Measurements from ENCODE around the gene JARID2. TPM values are rescaled to one million over a fixed set of nuclear protein-coding genes. Genes with fewer than 3 reads are reported as not detected.

JARID2 gene
- total RNA-seq, 6 experiments from 2014 or later = 2.5 to 3.9 (median 3.0) TPM

- H3K27me3 ChIP-seq = no peaks in the 10 kb centered on the region
- H3K36me3 ChIP-seq = no peaks in the 10 kb centered on the region
- no peak overlapping the region for H3K4me3 ChIP-seq
- DNase-seq = no peak
- no peak overlapping the region for H3K27ac ChIP-seq
- no peaks in the 10 kb centered on the region for H3K9me3 ChIP-seq
- no peak for ATAC-seq
- no peak for TF ChIP-seq CTCF (IDR thresholded peaks at IDR 0.05)
- 95% methylated on average over 2 of the region's 2 CpGs for WGBS (ENCODE audit: insufficient coverage, low coverage, low lambda C conversion rate, missing lambda C conversion rate)
- no peaks in the 10 kb centered on the region for H3K4me1 ChIP-seq
- intact Hi-C loops (cut with DNase I) = no loop called here
These were observed 3.4 kb upstream of the JARID2 start for GRCh38 chr6:15242503-15242902.

DNA sequence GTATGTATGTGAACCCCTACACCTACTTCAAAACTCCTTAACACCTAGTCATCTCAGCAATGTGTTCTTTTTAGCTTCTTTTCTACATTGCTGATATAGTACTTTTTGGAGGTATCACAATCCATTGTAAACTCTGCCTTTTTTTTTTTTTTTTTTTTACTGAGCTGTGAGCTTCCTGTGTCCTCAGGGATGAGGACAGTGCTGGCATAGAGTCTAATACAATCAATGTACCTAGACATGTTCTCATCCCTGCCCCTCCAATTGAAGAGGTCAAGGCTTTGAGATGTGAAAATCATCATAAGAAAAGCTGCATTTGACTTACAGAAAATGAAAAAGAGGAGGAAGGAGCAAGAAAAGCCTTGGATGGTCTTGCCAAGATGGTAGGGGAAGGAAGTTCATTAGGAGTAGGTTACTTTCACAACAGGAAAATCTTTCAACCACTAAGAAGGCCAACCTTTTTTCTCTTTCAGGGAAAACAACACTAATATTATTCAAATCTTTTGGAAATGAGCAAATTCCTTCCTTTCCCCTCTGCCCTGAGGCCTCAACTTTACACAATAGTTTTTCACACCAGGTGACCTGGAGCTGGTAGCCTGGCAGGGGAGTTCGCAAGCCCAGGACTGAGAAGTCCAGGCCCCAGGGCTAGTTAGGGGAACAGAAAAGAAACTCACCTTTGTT, 2.8 kb upstream of the JARID2 start:
- H3K27ac ChIP-seq = no peak overlapping the region
- no peak overlapping the region for H3K4me3 ChIP-seq
- no peaks in the 10 kb centered on the region for H3K9me3 ChIP-seq
- intact Hi-C loops (cut with DNase I) = no loop called here
- H3K36me3 ChIP-seq = no peaks in the 10 kb centered on the region
- no peak for DNase-seq
- 88% methylated on average over 1 of the region's 1 CpG for WGBS (ENCODE audit: insufficient coverage, low coverage, low lambda C conversion rate, missing lambda C conversion rate)
- no peak for ATAC-seq
- no peaks in the 10 kb centered on the region for H3K27me3 ChIP-seq
- H3K4me1 ChIP-seq = no peaks in the 10 kb centered on the region
- TF ChIP-seq POLR2A (IDR thresholded peaks at IDR 0.05) (no peak), CTCF (IDR thresholded peaks at IDR 0.05) (no peak)

- WGBS (ENCODE audit: insufficient coverage, low coverage, low lambda C conversion rate, missing lambda C conversion rate) = 72% methylated on average over 25 of the region's 27 CpGs
- intact Hi-C loops (cut with DNase I) = no loop called here
- ATAC-seq (no peak), DNase-seq (no peak)
- Histone ChIP-seq H3K27me3 (no peaks in the 10 kb centered on the region), H3K4me1 (peaks cover 0 to 3% (median 0%) of the 10 kb centered on the region in 4 donors), H3K27ac (peak overlapping the region; percentile 97 to 99 (median 98)), H3K4me3 (peak overlapping the region; percentile 81 to 89 (median 84)), H3K9me3 (no peaks in the 10 kb centered on the region), H3K36me3 (no peaks in the 10 kb centered on the region)
- TF ChIP-seq POLR2A (IDR thresholded peaks at IDR 0.05) (no peak), CTCF (IDR thresholded peaks at IDR 0.05) (no peak)
These were observed 1.8 kb upstream of the JARID2 start for GRCh38 chr6:15243910-15244619.

DNA sequence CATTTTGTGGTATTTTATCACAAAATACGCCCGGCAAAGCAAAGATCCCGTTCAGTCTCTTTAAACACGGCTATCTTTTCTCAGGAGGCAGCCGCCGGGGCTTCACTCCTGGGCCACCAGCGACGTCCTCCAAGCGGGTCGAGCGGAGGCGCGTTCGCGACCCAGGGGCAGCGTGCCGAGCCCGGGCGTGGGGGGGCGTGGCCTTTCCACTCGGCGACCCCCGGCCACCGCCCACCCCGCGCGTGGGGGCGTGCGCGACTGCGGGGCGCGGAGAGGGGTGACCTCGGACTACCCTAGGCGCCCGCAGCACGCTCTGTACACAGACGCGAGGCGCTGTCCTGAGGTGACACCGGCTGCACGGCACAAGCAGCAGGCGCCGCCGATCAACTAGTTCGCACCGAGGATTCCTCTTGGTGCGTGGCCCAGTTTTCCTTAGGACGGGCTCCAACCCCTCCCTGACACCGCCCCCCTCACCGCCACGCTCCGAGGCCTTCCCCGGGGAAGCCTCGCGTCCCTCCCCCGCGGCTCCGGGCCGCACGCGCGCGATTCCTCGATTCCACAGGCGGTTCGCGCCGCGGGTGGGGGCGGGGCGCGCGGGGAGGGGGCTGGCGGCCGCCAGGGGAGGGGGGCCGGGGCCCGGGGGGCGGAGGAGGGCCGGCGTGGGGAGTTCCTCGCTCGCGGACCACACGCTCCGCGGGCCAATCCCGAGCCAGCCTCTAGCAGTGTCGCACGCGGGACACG, 1.1 kb upstream of the JARID2 start:
- DNase-seq = peak; percentile 86 to 93 (median 93)
- Histone ChIP-seq H3K4me3 (peak overlapping the region; percentile 81 to 89 (median 84)), H3K27me3 (no peaks in the 10 kb centered on the region), H3K4me1 (peaks cover 0 to 3% (median 0%) of the 10 kb centered on the region in 4 donors), H3K36me3 (no peaks in the 10 kb centered on the region), H3K27ac (peak overlapping the region; percentile 97 to 99 (median 98)), H3K9me3 (no peaks in the 10 kb centered on the region)
- WGBS (ENCODE audit: insufficient coverage, low coverage, low lambda C conversion rate, missing lambda C conversion rate) = 7% methylated on average over 35 of the region's 92 CpGs
- intact Hi-C loops (cut with DNase I) = no loop called here
- no peak for TF ChIP-seq CTCF (IDR thresholded peaks at IDR 0.05)
- peak; percentile 23 for TF ChIP-seq POLR2A (IDR thresholded peaks at IDR 0.05)
- peak; percentile 23 to 55 (median 50) for ATAC-seq
